Adipocyte (in vitro differentiated cells): ENCODE data around the gene TRAIP.
"Not testable (repeated sequence)": the region's sequence is repeated elsewhere in the genome, so short reads cannot be mapped to it uniquely, and the experiment has no call there.

Source experiments
- DNase-seq: peaks from one replicate; pipeline ENCODE4 v3.0.0-alpha.2; 2015; ENCODE audit warnings: low read depth
- H3K27me3 ChIP-seq: replicated peaks from 2 replicates; pipeline ENCODE4 v1.7.0; 2013; ENCODE audit warnings: mild to moderate bottlenecking, low read length, moderate library complexity; ENCODE audit not compliant: control insufficient read depth, insufficient read depth
- H3K36me3 ChIP-seq: 2 replicates; pipeline ENCODE4 v1.7.0; 2013; ENCODE audit warnings: low read length, mild to moderate bottlenecking, moderate library complexity; ENCODE audit not compliant: control insufficient read depth, insufficient read depth, severe bottlenecking
- H3K4me1 ChIP-seq: 2 replicates; pipeline ENCODE4 v1.7.0; 2013; ENCODE audit warnings: mild to moderate bottlenecking, low read length, moderate library complexity; ENCODE audit not compliant: control insufficient read depth, insufficient read depth
- H3K4me3 ChIP-seq: 2 replicates; pipeline ENCODE4 v1.7.0; 2013; ENCODE audit warnings: mild to moderate bottlenecking, low read length, moderate library complexity
- H3K9ac ChIP-seq: 2 replicates; pipeline ENCODE4 v1.7.0; 2013; ENCODE audit warnings: mild to moderate bottlenecking, low read length, moderate library complexity
- H3K9me3 ChIP-seq: 2 replicates; pipeline ENCODE4 v1.7.0; 2013; ENCODE audit warnings: mild to moderate bottlenecking, low read length, moderate library complexity; ENCODE audit not compliant: control insufficient read depth

The TRAIP gene

GRCh38 chr3:49856181-49857005, at the start of gene TRAIP:
Gene TRAIP, minus strand, starts transcription at chr3:49856564. Its CDS starts 111 bp downstream, at chr3:49856453.
- H3K9me3 ChIP-seq = no peaks in the 10 kb centered on the region
- peak within 1 kb of the TSS; percentile 89 for H3K4me3 ChIP-seq
- no peaks in the 10 kb centered on the region for H3K36me3 ChIP-seq
- peaks cover 4% of the 10 kb centered on the region for H3K27me3 ChIP-seq
- H3K9ac ChIP-seq = peak within 1 kb of the TSS; percentile 76
- peak; percentile 99 for DNase-seq
- no peaks in the 10 kb centered on the region for H3K4me1 ChIP-seq

GRCh38 chr3:49904448-49904847, 48.1 kb upstream of the TRAIP start:
- H3K9ac ChIP-seq, DNase-seq, H3K27me3 ChIP-seq, H3K9me3 ChIP-seq, H3K4me3 ChIP-seq, H3K36me3 ChIP-seq: not testable (repeated sequence)
- H3K4me1 ChIP-seq = peaks cover 11% of the 10 kb centered on the region

GRCh38 chr3:49903451-49904424, 47.4 kb upstream of the TRAIP start, which contains the start of gene MST1R:
Gene MST1R, minus strand, starts transcription at chr3:49903873. Its CDS starts 264 bp downstream, at chr3:49903609.
- Histone ChIP-seq H3K27me3 (no peaks in the 10 kb centered on the region), H3K36me3 (peaks cover under 1% of the 10 kb centered on the region), H3K9ac (peak within 1 kb of the TSS; percentile 52), H3K4me1 (peaks cover 11% of the 10 kb centered on the region), H3K9me3 (no peaks in the 10 kb centered on the region), H3K4me3 (peak within 1 kb of the TSS; percentile 12)
- no peak for DNase-seq

GRCh38 chr3:49902511-49903345, 46.4 kb upstream of the TRAIP start:
- H3K9ac ChIP-seq = no peak overlapping the region
- no peak overlapping the region for H3K4me3 ChIP-seq
- no peaks in the 10 kb centered on the region for H3K36me3 ChIP-seq
- DNase-seq = no peak
- H3K9me3 ChIP-seq = no peaks in the 10 kb centered on the region
- peaks cover 11% of the 10 kb centered on the region for H3K4me1 ChIP-seq
- H3K27me3 ChIP-seq = no peaks in the 10 kb centered on the region

- H3K4me3 ChIP-seq = no peak overlapping the region
- DNase-seq = peak; percentile 9
- H3K4me1 ChIP-seq = peaks cover 11% of the 10 kb centered on the region
- H3K9ac ChIP-seq = no peak overlapping the region
- no peaks in the 10 kb centered on the region for H3K9me3 ChIP-seq
- peaks cover 4% of the 10 kb centered on the region for H3K27me3 ChIP-seq
- H3K36me3 ChIP-seq = no peaks in the 10 kb centered on the region
Measured at GRCh38 chr3:49901366-49902339, 45.3 kb upstream of the TRAIP start.

- Histone ChIP-seq H3K36me3 (no peaks in the 10 kb centered on the region), H3K27me3 (peaks cover 9% of the 10 kb centered on the region), H3K9ac (no peak overlapping the region), H3K4me1 (peaks cover 11% of the 10 kb centered on the region), H3K9me3 (no peaks in the 10 kb centered on the region), H3K4me3 (no peak overlapping the region)
- DNase-seq = peak; percentile 58
Measured at GRCh38 chr3:49900491-49901153, 44.3 kb upstream of the TRAIP start.

- Histone ChIP-seq H3K9ac (no peak overlapping the region), H3K27me3 (peaks cover 9% of the 10 kb centered on the region), H3K9me3 (no peaks in the 10 kb centered on the region), H3K4me1 (peaks cover 11% of the 10 kb centered on the region), H3K36me3 (no peaks in the 10 kb centered on the region), H3K4me3 (no peak overlapping the region)
- no peak for DNase-seq
Measured at GRCh38 chr3:49899815-49900214, 43.5 kb upstream of the TRAIP start.

- H3K9me3 ChIP-seq = no peaks in the 10 kb centered on the region
- DNase-seq = no peak
- no peak overlapping the region for H3K9ac ChIP-seq
- H3K36me3 ChIP-seq = no peaks in the 10 kb centered on the region
- H3K4me3 ChIP-seq = no peak overlapping the region
- peaks cover 9% of the 10 kb centered on the region for H3K27me3 ChIP-seq
- peaks cover 11% of the 10 kb centered on the region for H3K4me1 ChIP-seq
Measured at GRCh38 chr3:49898991-49899390, 42.6 kb upstream of the TRAIP start.

- Histone ChIP-seq H3K4me1 (peaks cover 9% of the 10 kb centered on the region), H3K36me3 (no peaks in the 10 kb centered on the region), H3K9me3 (no peaks in the 10 kb centered on the region), H3K27me3 (peaks cover 9% of the 10 kb centered on the region), H3K9ac (no peak overlapping the region), H3K4me3 (no peak overlapping the region)
- no peak for DNase-seq
Measured at GRCh38 chr3:49896345-49896744, 40.0 kb upstream of the TRAIP start.
